Esophagus mucosa (tissue), 1 donor: ENCODE measurements around the gene UACA. TPM values are rescaled to one million over a fixed set of nuclear protein-coding genes. Genes with fewer than 3 reads are reported as not detected.

Experiments used
- ATAC-seq: fragments of 200-7000 bp; cut with Tn5 transposase; one replicate; pipeline ENCODE4 v1.9.1; 2020
- total RNA-seq: library from RNA; stranded (reverse); gene quantifications from one replicate; pipeline ENCODE4 v1.2.4, GENCODE V29; 2023
- donor health status: DM: yes; HTN: yes; CAD: no.

UACA gene
- total RNA-seq, 1 donor from 2014 or later: 33.4 TPM

DNA sequence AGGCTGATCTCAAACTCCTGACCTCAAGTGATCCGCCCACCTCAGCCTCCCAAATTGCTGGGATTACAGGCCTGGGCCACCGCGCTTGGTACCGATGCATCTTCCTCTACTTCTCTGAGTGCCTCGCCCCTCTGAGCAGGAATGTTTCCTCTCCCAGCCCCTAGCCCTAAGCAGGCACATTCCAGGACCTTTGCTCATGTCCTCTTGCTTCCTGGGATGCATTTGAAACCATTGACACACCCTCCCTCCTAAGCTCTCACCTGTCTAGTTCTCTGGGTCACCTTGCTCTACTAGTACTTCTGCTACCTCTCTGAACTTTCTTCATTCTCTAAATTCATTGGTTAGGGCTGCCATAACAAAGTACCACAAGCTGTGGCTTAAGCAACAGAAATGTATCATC lies 17.9 kb upstream of the UACA start:
- peak; percentile 97 for ATAC-seq

- ATAC-seq: peak; percentile 21
These were observed 15.1 kb upstream of the UACA start for GRCh38 chr15:70778258-70779076.

- no peak for ATAC-seq
These were observed 14.0 kb upstream of the UACA start for GRCh38 chr15:70777170-70777926.

GRCh38 chr15:70775160-70775559 lies 11.8 kb upstream of the UACA start:
- no peak for ATAC-seq

DNA sequence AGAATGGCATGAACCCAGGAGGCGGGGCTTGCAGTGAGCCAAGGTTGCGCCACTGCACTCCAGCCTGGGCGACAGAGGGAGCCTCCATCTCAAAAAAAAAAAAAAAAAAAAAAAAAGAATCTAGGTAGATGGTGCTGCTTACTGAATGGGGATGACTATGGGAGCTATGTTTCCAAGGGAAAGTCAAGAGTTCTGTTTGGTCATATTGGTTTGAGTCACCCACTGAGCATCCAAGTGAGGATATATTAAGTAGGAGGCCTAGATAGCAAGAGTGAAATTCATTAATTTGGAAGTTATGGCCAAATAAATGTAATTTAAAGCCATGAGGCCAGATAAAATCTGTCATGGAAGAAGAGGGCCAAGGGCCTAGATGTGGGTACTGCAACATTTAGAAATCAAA lies 9.0 kb upstream of the UACA start:
- ATAC-seq: no peak

- peak; percentile 84 for ATAC-seq
These were observed 7.5 kb upstream of the UACA start for GRCh38 chr15:70770863-70771262.

- no peak for ATAC-seq
These were observed 5.0 kb upstream of the UACA start for GRCh38 chr15:70768257-70768883.

DNA sequence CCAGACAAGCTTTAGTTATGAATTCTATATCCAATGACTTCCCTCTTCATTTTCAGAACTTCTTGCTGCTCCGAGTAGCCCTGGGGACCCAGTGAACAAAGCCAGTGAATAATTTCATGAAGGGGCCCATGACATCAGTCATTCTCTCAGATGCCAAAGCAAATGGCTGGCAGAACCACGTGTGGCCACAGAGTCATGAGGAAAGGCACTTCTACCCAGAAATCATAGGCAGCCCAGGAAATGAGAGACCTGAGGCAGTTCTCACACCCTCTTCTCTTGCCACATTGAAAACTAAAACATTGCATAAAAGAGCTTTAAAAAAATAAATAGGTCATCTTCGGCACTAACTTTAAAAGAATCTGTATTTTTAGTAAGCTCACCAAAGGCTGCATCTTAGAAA lies 4.3 kb upstream of the UACA start:
- no peak for ATAC-seq

DNA sequence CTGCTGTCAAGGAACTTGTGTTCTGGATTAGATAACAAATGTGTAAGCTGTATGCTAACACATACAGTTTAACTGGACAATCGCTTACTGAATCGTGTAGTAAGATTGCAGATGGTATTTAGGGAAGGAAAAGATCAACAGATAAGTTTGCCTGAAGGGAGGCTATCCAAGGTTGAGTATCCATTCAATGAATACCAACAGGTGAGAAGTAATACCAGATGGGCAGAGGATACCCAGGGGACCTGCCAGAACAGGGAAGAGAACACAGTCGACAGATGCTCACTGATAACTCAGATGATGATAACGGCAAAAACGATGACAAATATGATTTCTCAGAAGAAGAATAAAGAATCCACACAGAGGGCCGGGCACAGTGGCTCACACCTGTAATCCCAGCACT lies 3.2 kb upstream of the UACA start:
- ATAC-seq: no peak

DNA sequence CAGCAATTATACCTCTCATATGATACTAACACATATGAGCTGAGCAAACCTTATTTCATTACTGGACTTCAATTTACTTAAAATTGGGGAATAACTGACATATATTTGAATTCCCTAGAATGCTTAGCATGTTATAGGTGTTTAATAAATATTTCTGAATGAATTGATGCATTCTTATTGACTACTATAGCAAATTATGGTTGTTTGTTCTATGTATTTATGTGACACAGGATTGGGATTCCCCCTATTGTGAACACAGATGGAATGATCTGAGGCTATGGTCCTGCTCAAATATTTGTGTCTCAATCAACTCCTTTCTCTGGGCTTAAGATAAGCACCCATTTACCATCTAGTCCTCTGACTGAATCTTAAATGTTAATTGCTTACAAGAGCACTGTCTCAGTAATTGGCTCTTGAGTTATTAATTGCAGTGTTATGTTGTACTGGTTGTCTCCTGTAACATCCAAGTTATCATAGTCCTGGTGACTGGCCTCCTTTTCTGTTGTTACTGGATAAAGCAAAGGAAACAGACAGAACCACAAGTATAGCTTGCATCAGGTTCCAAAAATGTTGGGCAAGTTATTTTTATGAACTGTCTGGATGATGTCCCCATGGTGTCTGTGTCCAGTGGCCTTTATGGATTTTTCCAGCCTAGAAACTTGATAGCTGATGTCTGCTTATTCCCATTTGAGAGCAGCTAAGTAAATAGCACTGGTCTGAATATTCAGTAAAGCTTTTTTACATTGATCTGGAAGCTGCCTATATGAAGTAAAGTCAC lies 2.3 kb upstream of the UACA start:
- ATAC-seq: no peak

DNA sequence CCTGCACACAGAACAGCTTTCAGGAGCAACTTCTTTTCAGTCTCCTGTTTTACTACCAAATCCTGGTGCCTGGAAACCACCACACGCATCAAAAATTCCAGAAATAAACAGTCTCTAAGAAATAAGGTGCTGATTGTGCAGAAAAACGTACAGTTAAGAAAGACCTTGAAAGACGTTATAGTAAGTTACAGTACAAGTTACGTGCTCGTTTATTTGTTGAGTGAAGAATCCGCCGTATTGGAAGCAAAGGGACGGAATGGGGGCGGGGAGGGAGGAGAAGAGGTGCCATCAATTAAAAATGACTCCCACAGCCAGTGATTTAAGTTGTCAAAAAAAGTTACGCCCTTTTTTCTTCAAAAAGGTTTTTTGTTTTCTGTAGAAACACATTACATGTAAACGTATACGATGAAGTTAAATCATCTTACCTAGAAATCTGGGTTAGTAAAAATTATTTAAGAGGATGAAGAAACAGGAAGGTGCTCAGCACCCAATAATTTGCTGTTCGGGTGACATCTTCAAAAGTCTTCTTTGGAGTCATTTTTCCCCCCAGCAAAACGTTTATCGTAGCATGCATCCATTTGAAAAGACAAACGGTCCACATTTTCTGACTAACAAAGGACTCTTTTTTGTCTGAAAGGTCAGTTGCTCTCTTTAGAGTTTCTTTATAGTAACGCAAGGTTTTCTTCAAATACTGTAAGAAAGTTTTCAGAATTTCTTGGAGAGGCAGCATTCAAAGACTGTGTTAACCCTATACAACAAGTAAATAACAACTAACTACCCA lies 782 bp upstream of the UACA start:
- no peak for ATAC-seq

- peak; percentile 51 for ATAC-seq
These were observed 764 bp downstream of the UACA start for GRCh38 chr15:70762469-70763119.

DNA sequence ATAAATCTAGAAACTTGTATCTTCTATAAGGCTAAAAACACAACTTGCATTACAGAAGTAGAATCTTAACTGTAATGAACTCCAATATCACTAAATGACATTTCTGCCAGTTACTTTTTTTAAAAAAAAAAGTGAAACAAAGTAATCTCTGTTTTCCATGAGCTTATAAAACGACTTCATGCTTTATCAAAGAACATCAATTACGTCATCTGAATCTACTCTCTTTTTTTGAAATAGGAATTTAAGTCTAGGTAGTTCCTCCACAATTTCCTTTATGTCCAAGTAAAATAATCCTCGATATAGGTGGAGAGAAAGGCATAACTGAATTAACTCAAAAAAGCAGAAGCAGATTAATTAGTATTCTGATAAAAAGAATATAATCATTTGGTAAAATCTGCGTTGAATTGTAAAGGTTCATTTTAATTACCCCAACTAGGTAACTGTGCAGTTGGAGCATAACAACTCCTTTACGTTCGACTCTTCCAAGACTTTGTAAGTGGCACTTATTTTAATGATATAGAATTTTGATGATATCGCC lies 1.4 kb downstream of the UACA start:
- ATAC-seq: no peak

GRCh38 chr15:70761046-70761445 lies 2.3 kb downstream of the UACA start:
- no peak for ATAC-seq

DNA sequence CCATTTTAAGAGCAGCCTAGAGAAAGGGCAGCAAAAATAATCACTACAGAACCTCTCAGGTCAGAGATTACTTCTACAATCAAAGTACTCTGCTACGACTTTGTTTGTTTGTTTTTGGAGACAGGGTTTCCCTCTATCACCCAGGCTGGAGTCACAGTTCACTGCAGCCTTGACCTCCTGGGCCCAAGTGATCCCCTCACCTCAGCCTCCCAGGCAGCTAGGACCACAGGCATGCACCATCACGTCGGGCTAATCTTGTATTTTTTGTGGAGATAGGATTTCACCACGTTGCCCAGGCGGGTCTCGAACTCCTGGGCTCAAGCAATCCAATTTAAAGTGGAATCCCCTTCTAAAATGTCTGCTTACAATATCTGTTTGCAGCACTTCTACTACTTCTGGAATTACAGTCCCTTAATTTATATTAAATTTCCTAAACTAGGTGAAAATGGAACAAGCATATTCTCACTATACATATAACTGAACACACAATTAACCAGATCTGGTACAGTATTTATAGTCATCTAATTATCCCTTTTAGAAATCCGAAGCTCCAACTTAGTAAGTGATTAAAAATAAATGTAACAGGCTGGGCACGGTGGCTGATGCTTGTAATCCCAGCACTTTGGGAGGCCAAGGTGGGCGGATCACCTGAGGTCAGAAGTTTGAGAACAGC lies 4.4 kb downstream of the UACA start:
- no peak for ATAC-seq

GRCh38 chr15:70757627-70758026 lies 5.7 kb downstream of the UACA start:
- ATAC-seq: no peak

DNA sequence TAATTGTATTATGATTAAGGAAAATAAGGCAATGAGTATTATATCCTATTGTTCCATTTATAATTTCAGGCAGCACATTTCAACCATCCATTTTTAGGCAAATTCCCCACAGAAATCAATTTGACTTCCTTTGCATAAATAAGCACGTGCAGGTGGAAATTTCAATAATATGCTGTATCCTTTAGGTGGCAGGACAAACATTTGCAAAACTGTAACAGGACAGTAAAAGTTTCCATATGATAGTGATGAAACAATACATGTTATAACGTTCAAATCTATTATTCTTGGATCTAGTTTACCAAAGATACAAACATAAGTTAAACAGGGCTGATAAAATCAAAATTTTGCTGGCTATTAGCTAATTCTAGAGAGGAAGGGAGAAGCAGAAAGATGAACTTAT lies 8.5 kb downstream of the UACA start:
- ATAC-seq: no peak

DNA sequence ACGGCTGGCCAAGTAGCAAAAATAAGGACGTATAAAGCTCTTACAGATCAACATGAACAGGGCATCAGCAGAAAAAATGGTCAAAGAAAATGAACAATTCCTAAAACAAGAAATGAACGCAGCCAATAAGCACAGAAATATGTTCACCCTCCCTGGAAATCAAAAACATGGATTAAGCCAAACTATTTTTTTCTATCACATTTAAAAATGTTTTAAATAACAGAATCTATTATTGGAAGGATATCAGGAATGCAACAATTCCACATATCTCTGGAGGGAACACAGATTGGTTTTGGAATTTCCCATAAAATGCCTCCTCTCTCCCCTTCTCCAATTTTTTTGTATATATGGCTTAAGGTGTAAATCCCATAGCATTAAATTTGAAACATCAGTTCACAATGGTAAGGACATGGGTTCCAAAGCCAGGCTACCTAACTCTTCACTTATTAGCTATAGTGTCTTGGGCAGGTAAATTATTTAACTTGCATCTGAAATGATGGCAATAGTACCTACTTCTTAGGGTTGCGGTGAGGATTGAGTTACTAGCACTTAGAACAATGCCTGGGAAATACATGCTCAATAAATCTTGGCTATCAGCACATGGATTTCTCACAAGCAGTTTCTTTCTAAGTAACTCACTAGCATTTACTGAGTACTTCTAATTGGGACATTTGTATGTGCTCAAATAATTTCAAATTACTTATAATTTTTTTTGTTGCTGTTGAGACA lies 10.1 kb downstream of the UACA start:
- ATAC-seq: no peak

GRCh38 chr15:70752193-70752635 lies 11.1 kb downstream of the UACA start:
- peak; percentile 44 for ATAC-seq
